K562 (cell line): ENCODE measurements around the gene TAS2R40. TPM values are rescaled to one million over a fixed set of nuclear protein-coding genes. Genes with fewer than 3 reads are reported as not detected.
"Not testable (repeated sequence)": the region's sequence is repeated elsewhere in the genome, so short reads cannot be mapped to it uniquely, and the experiment has no call there.

Experiments used
- ATAC-seq: fragments of 200-7000 bp; cut with Tn5 transposase; 3 replicates; pipeline ENCODE4 v1.9.1; 2020; ENCODE audit warnings: moderate library complexity
- BruUV-seq: library from RNA; stranded (reverse); fragments of 400-500 nt; replicated peaks from 2 replicates; lab custom pipeline; 2021; lab: Mats Ljungman, UMichigan
- CTCF ChIA-PET: fragments of 300-600 bp; formaldehyde crosslinking; extraction: SDS; loops from one replicate; lab custom pipeline; 2021; ENCODE audit warnings: low intra/inter-chr PET ratio; lab: Yijun Ruan, JAX
- POLR2A ChIA-PET: fragments of 300-600, 350-650 bp; sonication (Branson Sonifier 250); formaldehyde crosslinking; extraction: SDS; loops from one replicate; lab custom pipeline; 2021; ENCODE audit warnings: antibody characterized with exemption, inconsistent platforms; lab: Yijun Ruan, JAX
- DNase-seq, 4 experiments: peaks; one replicate each; pipeline versions ENCODE4 v3.0.0 to v3.0.0-alpha.2; 2011 to 2018; ENCODE audit warnings: low spot score in 3 of 4, mixed read lengths in 3 of 4; ENCODE audit errors: extremely low read depth in 1 of 4
- FAIRE-seq: peaks from 2 replicates; lab custom pipeline; 2011; peaks lifted over from hg19 to GRCh38; lab: Jason Lieb, UNC
- H2AFZ ChIP-seq: 2 replicates; pipeline ENCODE4 v1.6.0; 2011; ENCODE audit warnings: low read depth, low read length, control low read depth, inconsistent platforms
- H3K27ac ChIP-seq: fragments of 200-600 bp; 3 replicates; pipeline ENCODE4 v1.8.0; 2011; ENCODE audit warnings: low read depth, mild to moderate bottlenecking, control low read depth, inconsistent platforms, low read length, moderate library complexity, mixed read lengths; ENCODE audit errors: extremely low read depth
- H3K27me3 ChIP-seq, 2 experiments: fragments of 300-600 bp in 1 of 2; 2 replicates in 1 of 2; 3 replicates in 1 of 2; pipeline versions ENCODE4 v1.6.0 to v1.8.0; 2011; ENCODE audit warnings: inconsistent platforms in 2 of 2, low read length in 2 of 2, mild to moderate bottlenecking in 1 of 2, mixed read lengths in 1 of 2, moderate library complexity in 1 of 2; ENCODE audit not compliant: control insufficient read depth in 2 of 2, insufficient read depth in 2 of 2
- H3K36me3 ChIP-seq: fragments of 300-600 bp; 3 replicates; pipeline ENCODE4 v1.8.0; 2011; ENCODE audit warnings: mild to moderate bottlenecking, low read length, inconsistent platforms; ENCODE audit not compliant: control insufficient read depth, insufficient read depth
- H3K4me1 ChIP-seq, 2 experiments: fragments of 200-600 bp in 1 of 2; replicated peaks in 1 of 2; 2 replicates in 1 of 2; 3 replicates in 1 of 2; pipeline versions ENCODE4 v1.5.1 to v1.8.0; 2011; ENCODE audit warnings: inconsistent platforms in 2 of 2, low read length in 2 of 2, mild to moderate bottlenecking in 1 of 2, mixed read lengths in 1 of 2, moderate library complexity in 1 of 2; ENCODE audit not compliant: control insufficient read depth in 2 of 2, insufficient read depth in 2 of 2
- H3K4me2 ChIP-seq: 2 replicates; pipeline ENCODE4 v1.6.1; 2011; ENCODE audit warnings: low read length, control low read depth, inconsistent platforms, mixed read lengths; ENCODE audit not compliant: insufficient read depth
- H3K4me3 ChIP-seq: fragments of 200-600 bp; sonication (generic), shearing (Covaris generic); 2 replicates; pipeline ENCODE4 v1.5.1; 2016; ENCODE audit warnings: control low read depth, inconsistent platforms
- H3K79me2 ChIP-seq: fragments of 200-600 bp; 3 replicates; pipeline ENCODE4 v1.8.0; 2011; ENCODE audit warnings: low read length, inconsistent platforms; ENCODE audit not compliant: control insufficient read depth, insufficient read depth
- H3K9ac ChIP-seq, 2 experiments: 2 replicates each; pipeline versions ENCODE4 v1.6.0 to v1.6.1; 2011; ENCODE audit warnings: low read depth in 2 of 2, low read length in 2 of 2, control low read depth in 1 of 2, inconsistent platforms in 1 of 2, mild to moderate bottlenecking in 1 of 2, mixed read lengths in 1 of 2; ENCODE audit not compliant: insufficient read depth in 1 of 2
- H3K9me1 ChIP-seq: one replicate; pipeline ENCODE4 v1.6.0; 2011; ENCODE audit warnings: inconsistent platforms, mild to moderate bottlenecking, low read length, moderate library complexity; ENCODE audit not compliant: control insufficient read depth, insufficient read depth
- H3K9me3 ChIP-seq: replicated peaks from 2 replicates; pipeline ENCODE4 v1.5.1; 2011; ENCODE audit warnings: low read depth, low read length, inconsistent platforms; ENCODE audit not compliant: control insufficient read depth, insufficient read depth
- H4K20me1 ChIP-seq: replicated peaks from 2 replicates; pipeline ENCODE4 v1.6.1; 2011; ENCODE audit warnings: low read length, inconsistent platforms, mixed read lengths; ENCODE audit not compliant: control insufficient read depth, insufficient read depth
- BCL6 ChIP-seq: fragments of 250-450 bp; sonication (Bioruptor Pico); IDR thresholded peaks from 2 replicates; pipeline ENCODE4 v1.4.0; 2020
- MTA1 ChIP-seq: fragments of 450-650 bp; IDR thresholded peaks from 2 replicates; pipeline ENCODE4 v1.6.1; 2017; ENCODE audit warnings: borderline replicate concordance
- PML ChIP-seq: IDR thresholded peaks from 2 replicates; pipeline ENCODE4 v1.6.1; 2012; ENCODE audit warnings: low read length, inconsistent platforms
- SPI1 ChIP-seq: IDR thresholded peaks from 2 replicates; pipeline ENCODE4 v1.6.1; 2011; ENCODE audit warnings: low read depth, low read length, control low read depth, borderline replicate concordance
- U2AF2 ChIP-seq: fragments of 200-400 bp; formaldehyde crosslinking; optimal IDR thresholded peaks from 2 replicates; pipeline ENCODE3; 2017; ENCODE audit warnings: low read depth, mild to moderate bottlenecking, low read length
- YY1 ChIP-seq, 3 experiments: IDR thresholded peaks; 2 replicates each; pipeline ENCODE4 v1.6.1; 2011; ENCODE audit warnings: low read length in 2 of 3, mild to moderate bottlenecking in 2 of 3, moderate library complexity in 2 of 3, borderline replicate concordance in 1 of 3, control low read depth in 1 of 3, low read depth in 1 of 3; ENCODE audit not compliant: insufficient read depth in 3 of 3, insufficient replicate concordance in 2 of 3, control insufficient read depth in 1 of 3, insufficient read length in 1 of 3; ENCODE audit errors: extremely low read depth in 1 of 3
- WGBS: fragments of 100-300 bp; shearing (Covaris generic); methylation state at CpG from one replicate; pipeline ENCODE4 v1.1.6; 2016; ENCODE audit warnings: low coverage, mixed read lengths; ENCODE audit not compliant: insufficient coverage; ENCODE audit errors: missing lambda C conversion rate; 5-methylcytosine and 5-hydroxymethylcytosine counted together
- in situ Hi-C: fragments of 300-500 bp; cut with MboI; formaldehyde crosslinking; loops from 4 replicates; pipeline ENCODE4 v1.15.0; 2018; ENCODE audit warnings: inconsistent platforms, mixed read lengths
- intact Hi-C: fragments of 100-400 bp; cut with micrococcal nuclease; formaldehyde crosslinking; loops from 2 replicates; pipeline ENCODE4 v1.14.2; 2022
- polyA plus RNA-seq, 8 experiments: library from polyadenylated mRNA; depleted of rRNA in 4 of 8; stranded (reverse) in 5 of 8; unstranded in 3 of 8; fragments of >200 nt; fragmentation: Nextera tagmentation in 2 of 8; fragmentation: Illumina TruSeq in 1 of 8; extraction: Ambion mirVana in 2 of 8; extraction: Trizol in 1 of 8; gene quantifications; 2 replicates each; pipeline versions ENCODE4 v1.2.1 to v1.2.3, GENCODE V29; 2011 to 2014; ENCODE audit warnings: inconsistent platforms in 1 of 8, missing spikeins in 1 of 8
- total RNA-seq, 7 experiments: library from RNA; depleted of rRNA in 6 of 7; stranded (reverse); fragments of >200 nt in 6 of 7; fragmentation: Illumina TruSeq in 2 of 7; extraction: Trizol in 2 of 7; gene quantifications; 2 replicates each; pipeline versions ENCODE4 v1.2.1 to v1.2.3, GENCODE V29; 2011 to 2021; ENCODE audit warnings: low replicate concordance in 1 of 7
- TF ChIP-seq, protein P1 (sequence below): fragments of 200-800 bp; sonication (Bioruptor generic); IDR thresholded peaks from 2 replicates; pipeline ENCODE4 v1.6.1; 2017; ENCODE audit warnings: missing genetic modification characterization, missing compliant biosample characterization
- TF ChIP-seq, protein P2 (sequence below): fragments of 250-450 bp; sonication (Bioruptor Pico); IDR thresholded peaks from 2 replicates; pipeline ENCODE4 v1.9.0; 2021; ENCODE audit warnings: mild to moderate bottlenecking, inconsistent platforms

The TAS2R40 gene
- total and polyA plus RNA-seq, 9 of the 15 experiments (the other 6 are each of a cell fraction or from before 2014, with no cell fraction given): not detected

DNA sequence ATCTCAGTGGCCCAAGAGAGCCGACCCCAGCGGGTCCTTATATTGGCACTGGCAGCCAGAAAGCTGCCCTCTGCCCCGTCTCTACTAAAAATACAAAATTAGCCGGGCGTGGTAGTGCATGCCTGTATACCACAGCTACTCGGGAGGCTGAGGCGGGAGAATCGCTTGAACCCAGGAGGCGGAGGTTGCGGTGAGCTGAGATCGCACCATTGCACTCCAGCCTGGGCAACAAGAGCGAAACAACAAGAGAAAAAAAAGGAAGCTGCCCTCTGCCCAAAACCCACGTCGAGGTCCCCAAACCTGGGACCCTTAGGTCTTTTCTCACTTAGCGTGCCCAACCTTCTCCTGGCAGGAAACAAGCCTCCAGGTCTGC lies 42.3 kb downstream of the TAS2R40 start:
- H3K79me2 ChIP-seq: peaks cover 29% of the 10 kb centered on the region
- DNase-seq, FAIRE-seq, H3K27ac ChIP-seq, ATAC-seq, intact Hi-C loops, BruUV-seq, H3K27me3 ChIP-seq, CTCF ChIA-PET, H3K9me3 ChIP-seq, H3K9me1 ChIP-seq, in situ Hi-C loops, H4K20me1 ChIP-seq: not testable (repeated sequence)
- TF ChIP-seq, protein P1, sequence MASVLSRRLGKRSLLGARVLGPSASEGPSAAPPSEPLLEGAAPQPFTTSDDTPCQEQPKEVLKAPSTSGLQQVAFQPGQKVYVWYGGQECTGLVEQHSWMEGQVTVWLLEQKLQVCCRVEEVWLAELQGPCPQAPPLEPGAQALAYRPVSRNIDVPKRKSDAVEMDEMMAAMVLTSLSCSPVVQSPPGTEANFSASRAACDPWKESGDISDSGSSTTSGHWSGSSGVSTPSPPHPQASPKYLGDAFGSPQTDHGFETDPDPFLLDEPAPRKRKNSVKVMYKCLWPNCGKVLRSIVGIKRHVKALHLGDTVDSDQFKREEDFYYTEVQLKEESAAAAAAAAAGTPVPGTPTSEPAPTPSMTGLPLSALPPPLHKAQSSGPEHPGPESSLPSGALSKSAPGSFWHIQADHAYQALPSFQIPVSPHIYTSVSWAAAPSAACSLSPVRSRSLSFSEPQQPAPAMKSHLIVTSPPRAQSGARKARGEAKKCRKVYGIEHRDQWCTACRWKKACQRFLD (CRISPR knock-in tag): 0 out of 2 replicates have a peak, but pooled peaks have one; percentile 35
- peak overlapping the region; percentile 72 to 96 for H3K9ac ChIP-seq
- 57% methylated on average over 15 of the region's 15 CpGs for WGBS
- peak overlapping the region; percentile 59 for H3K4me3 ChIP-seq
- H3K36me3 ChIP-seq: peaks cover 48% of the 10 kb centered on the region
- H3K4me1 ChIP-seq: peaks cover 27 to 29% of the 10 kb centered on the region in 2 experiments
- POLR2A ChIA-PET: interaction anchor here (1.1 to 2.1 kb wide), 6 partner anchors 8 to 26 kb away, joined by 3 to 9 read pairs (median 7); no protein-coding TSS in a partner anchor
- H2AFZ ChIP-seq: peak overlapping the region; percentile 96
- peak overlapping the region; percentile 86 for H3K4me2 ChIP-seq

DNA sequence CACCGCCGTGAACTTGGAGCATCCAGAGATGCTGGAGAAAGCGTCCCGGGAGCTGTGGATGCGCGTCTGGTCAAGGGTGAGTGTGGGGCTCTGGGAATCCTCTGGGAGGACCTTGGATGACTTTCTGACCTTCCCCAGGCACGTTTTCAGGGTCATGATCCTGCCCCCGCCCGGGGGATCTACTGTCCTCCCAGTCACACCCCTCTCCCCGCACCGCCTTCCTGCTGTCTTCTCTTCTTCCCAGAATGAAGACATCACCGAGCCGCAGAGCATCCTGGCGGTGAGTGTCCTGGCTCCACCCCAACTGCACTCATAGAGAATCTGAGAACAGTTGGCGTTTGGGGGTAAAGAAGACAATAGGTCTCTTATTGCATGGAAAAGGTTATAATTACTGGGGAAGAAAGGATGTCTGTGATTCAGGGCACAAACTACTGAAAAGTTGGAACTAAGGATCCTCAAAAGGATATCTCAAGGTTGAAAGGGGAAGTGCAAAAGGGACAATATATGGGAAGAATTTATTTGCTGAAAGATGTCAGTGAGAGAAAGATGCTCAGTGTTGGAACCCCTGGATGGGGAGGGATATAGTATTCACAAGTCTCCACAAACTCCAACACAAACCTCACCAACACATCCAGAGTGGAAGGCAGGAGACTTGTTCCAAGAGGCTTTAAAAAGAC lies 43.3 kb downstream of the TAS2R40 start:
- TF ChIP-seq U2AF2: no peak
- no peak for TF ChIP-seq YY1 (IDR thresholded peaks at IDR 0.05; ENCODE audit: borderline replicate concordance in 1 of 3, control insufficient read depth in 1 of 3, extremely low read depth in 1 of 3, insufficient read depth in 3 of 3, insufficient read length in 1 of 3, insufficient replicate concordance in 2 of 3, low read depth in 1 of 3, low read length in 2 of 3)
- TF ChIP-seq, protein P2, sequence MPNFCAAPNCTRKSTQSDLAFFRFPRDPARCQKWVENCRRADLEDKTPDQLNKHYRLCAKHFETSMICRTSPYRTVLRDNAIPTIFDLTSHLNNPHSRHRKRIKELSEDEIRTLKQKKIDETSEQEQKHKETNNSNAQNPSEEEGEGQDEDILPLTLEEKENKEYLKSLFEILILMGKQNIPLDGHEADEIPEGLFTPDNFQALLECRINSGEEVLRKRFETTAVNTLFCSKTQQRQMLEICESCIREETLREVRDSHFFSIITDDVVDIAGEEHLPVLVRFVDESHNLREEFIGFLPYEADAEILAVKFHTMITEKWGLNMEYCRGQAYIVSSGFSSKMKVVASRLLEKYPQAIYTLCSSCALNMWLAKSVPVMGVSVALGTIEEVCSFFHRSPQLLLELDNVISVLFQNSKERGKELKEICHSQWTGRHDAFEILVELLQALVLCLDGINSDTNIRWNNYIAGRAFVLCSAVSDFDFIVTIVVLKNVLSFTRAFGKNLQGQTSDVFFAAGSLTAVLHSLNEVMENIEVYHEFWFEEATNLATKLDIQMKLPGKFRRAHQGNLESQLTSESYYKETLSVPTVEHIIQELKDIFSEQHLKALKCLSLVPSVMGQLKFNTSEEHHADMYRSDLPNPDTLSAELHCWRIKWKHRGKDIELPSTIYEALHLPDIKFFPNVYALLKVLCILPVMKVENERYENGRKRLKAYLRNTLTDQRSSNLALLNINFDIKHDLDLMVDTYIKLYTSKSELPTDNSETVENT: 0 out of 2 replicates have a peak, but pooled peaks have one; percentile 26
- TF ChIP-seq MTA1: no peak
- no peak for TF ChIP-seq PML
- no peak for TF ChIP-seq BCL6 (CRISPR knock-in tag)
- peak; percentile 79 for TF ChIP-seq SPI1
- TF ChIP-seq, all 486 proteins: peak for 2
- intact Hi-C loops (no loop called here), in situ Hi-C loops (no loop called here)
- peak overlapping the region; percentile 86 for H3K4me2 ChIP-seq
- no peak for ATAC-seq
- CTCF ChIA-PET: no interaction called here
- no peak overlapping the region for H3K27ac ChIP-seq
- H3K36me3 ChIP-seq: peaks cover 58% of the 10 kb centered on the region
- no peak overlapping the region for H2AFZ ChIP-seq
- no peak for DNase-seq
- peaks cover 24 to 31% of the 10 kb centered on the region in 2 experiments for H3K4me1 ChIP-seq
- H3K27me3 ChIP-seq: no peaks in the 10 kb centered on the region
- 0 out of 2 replicates have a peak, but pooled peaks cover 4% of the 10 kb centered on the region for H4K20me1 ChIP-seq
- POLR2A ChIA-PET: interaction anchor here (1.2 to 2.1 kb wide), 4 partner anchors 9 to 16 kb away, joined by 3 to 9 read pairs (median 6); no protein-coding TSS in a partner anchor
- 81% methylated on average over 15 of the region's 15 CpGs for WGBS
- peaks cover 9% of the 10 kb centered on the region for H3K9me1 ChIP-seq
- no peak overlapping the region for H3K4me3 ChIP-seq
- peak overlapping the region in 1 of 2 experiments; percentile 96; a peak in 2 of 4 replicates for H3K9ac ChIP-seq
- H3K79me2 ChIP-seq: peaks cover 29% of the 10 kb centered on the region
- H3K9me3 ChIP-seq: no peaks in the 10 kb centered on the region
- no TSS peak for BruUV-seq
- no peak for FAIRE-seq
